Ishikawa (cell line): ENCODE data around the gene EYS.

Experiments used
- CEBPB ChIP-seq: IDR thresholded peaks from 2 replicates; pipeline ENCODE4 v1.6.1; 2012
- CREB1 ChIP-seq: IDR thresholded peaks from 2 replicates; pipeline ENCODE4 v1.6.1; 2012; ENCODE audit warnings: low read depth
- EGR1 ChIP-seq: IDR thresholded peaks from 2 replicates; pipeline ENCODE4 v1.6.1; 2012
- EP300 ChIP-seq: IDR thresholded peaks from 2 replicates; pipeline ENCODE4 v1.6.1; 2012; ENCODE audit warnings: borderline replicate concordance
- FOXM1 ChIP-seq: IDR thresholded peaks from 2 replicates; pipeline ENCODE4 v1.6.1; 2012; ENCODE audit warnings: low read depth, borderline replicate concordance
- NFIC ChIP-seq: IDR thresholded peaks from 2 replicates; pipeline ENCODE4 v1.6.1; 2012
- RAD21 ChIP-seq: IDR thresholded peaks from 2 replicates; pipeline ENCODE4 v1.6.1; 2012; ENCODE audit warnings: low read depth
- TAF1 ChIP-seq: IDR thresholded peaks from 2 replicates; pipeline ENCODE4 v1.6.1; 2012; ENCODE audit warnings: low read depth, mild to moderate bottlenecking
- TCF12 ChIP-seq: IDR thresholded peaks from 2 replicates; pipeline ENCODE4 v1.6.1; 2012; ENCODE audit warnings: low read depth
- TEAD4 ChIP-seq: IDR thresholded peaks from 2 replicates; pipeline ENCODE4 v1.6.1; 2012
- YY1 ChIP-seq: IDR thresholded peaks from 2 replicates; pipeline ENCODE4 v1.6.1; 2012; ENCODE audit warnings: low read depth
- ZBTB7A ChIP-seq: IDR thresholded peaks from 2 replicates; pipeline ENCODE4 v1.6.1; 2012; ENCODE audit warnings: low read depth
- TF ChIP-seq, protein P1 (sequence below): IDR thresholded peaks from 2 replicates; pipeline ENCODE4 v1.6.1; 2012
- TF ChIP-seq, protein P2 (sequence below): IDR thresholded peaks from 2 replicates; pipeline ENCODE4 v1.6.1; 2012
- TF ChIP-seq, protein P3 (sequence below): IDR thresholded peaks from 2 replicates; pipeline ENCODE4 v1.6.1; 2012; ENCODE audit warnings: low read depth, mild to moderate bottlenecking

Gene EYS

DNA sequence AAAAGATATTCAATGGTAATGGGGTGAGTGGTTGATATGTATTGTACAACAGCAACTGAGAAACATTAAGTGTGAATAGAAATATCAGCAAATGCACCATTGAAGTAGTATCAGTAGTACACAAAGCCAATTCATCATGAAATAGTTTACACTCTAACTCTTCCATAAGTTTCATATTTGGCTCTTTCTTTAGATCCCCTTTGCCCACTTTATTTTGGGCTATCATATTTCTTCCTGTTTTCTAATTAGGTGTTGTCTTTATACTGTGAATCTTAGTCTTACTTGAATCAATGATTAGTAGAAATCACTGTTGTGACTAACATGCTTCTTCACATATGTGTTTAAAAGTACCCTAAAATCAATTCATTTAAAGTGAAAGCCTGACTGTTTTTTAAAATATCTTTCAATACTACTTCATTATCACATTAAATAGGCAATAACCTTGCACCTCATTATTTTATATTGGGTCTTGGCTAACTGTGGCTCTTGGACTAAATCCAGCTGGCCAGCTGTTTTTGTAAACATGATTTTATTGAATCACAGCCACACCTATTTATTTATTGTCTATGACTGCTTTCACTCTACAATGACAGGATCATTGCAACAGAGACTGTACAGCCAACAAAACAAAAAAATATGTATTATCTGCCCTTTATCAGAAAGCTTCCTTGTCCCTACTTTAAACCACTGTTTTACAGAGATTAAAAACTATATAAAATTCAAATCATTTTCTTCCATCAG lies 38.9 kb downstream of the EYS start:
- TF ChIP-seq CEBPB (no peak), TAF1 (no peak), CREB1 (no peak), FOXM1 (no peak), NFIC (no peak), YY1 (no peak), TEAD4 (no peak), ZBTB7A (no peak), EGR1 (no peak), TCF12 (no peak), RAD21 (no peak)
- TF ChIP-seq, protein P1, sequence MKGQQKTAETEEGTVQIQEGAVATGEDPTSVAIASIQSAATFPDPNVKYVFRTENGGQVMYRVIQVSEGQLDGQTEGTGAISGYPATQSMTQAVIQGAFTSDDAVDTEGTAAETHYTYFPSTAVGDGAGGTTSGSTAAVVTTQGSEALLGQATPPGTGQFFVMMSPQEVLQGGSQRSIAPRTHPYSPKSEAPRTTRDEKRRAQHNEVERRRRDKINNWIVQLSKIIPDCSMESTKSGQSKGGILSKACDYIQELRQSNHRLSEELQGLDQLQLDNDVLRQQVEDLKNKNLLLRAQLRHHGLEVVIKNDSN = no peak
- TF ChIP-seq, protein P2, sequence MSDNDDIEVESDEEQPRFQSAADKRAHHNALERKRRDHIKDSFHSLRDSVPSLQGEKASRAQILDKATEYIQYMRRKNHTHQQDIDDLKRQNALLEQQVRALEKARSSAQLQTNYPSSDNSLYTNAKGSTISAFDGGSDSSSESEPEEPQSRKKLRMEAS = no peak
- TF ChIP-seq, protein P3, sequence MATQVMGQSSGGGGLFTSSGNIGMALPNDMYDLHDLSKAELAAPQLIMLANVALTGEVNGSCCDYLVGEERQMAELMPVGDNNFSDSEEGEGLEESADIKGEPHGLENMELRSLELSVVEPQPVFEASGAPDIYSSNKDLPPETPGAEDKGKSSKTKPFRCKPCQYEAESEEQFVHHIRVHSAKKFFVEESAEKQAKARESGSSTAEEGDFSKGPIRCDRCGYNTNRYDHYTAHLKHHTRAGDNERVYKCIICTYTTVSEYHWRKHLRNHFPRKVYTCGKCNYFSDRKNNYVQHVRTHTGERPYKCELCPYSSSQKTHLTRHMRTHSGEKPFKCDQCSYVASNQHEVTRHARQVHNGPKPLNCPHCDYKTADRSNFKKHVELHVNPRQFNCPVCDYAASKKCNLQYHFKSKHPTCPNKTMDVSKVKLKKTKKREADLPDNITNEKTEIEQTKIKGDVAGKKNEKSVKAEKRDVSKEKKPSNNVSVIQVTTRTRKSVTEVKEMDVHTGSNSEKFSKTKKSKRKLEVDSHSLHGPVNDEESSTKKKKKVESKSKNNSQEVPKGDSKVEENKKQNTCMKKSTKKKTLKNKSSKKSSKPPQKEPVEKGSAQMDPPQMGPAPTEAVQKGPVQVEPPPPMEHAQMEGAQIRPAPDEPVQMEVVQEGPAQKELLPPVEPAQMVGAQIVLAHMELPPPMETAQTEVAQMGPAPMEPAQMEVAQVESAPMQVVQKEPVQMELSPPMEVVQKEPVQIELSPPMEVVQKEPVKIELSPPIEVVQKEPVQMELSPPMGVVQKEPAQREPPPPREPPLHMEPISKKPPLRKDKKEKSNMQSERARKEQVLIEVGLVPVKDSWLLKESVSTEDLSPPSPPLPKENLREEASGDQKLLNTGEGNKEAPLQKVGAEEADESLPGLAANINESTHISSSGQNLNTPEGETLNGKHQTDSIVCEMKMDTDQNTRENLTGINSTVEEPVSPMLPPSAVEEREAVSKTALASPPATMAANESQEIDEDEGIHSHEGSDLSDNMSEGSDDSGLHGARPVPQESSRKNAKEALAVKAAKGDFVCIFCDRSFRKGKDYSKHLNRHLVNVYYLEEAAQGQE = no peak

DNA sequence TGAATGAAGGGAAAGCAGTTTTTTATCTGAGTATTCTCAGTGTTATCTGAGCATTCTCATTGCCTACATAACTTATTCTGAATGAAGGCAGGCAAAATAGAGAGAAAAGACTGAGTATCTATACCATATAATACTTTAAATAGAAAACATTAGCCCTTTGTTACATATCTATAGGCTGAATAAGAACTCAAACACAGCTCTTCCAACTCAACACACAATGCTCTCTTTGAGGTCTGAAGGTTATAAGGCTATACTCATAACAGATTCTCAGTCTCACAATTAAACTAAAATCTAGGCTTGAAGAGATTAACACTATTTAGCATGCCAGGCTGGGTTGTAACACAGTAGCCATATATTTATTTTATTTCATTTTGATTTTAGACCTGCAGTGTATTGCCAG lies 56.9 kb downstream of the EYS start:
- TF ChIP-seq, protein P2 = no peak
- TF ChIP-seq ZBTB7A (no peak), TAF1 (no peak), FOXM1 (no peak), CEBPB (no peak), RAD21 (no peak)
- TF ChIP-seq, protein P3 = no peak

DNA sequence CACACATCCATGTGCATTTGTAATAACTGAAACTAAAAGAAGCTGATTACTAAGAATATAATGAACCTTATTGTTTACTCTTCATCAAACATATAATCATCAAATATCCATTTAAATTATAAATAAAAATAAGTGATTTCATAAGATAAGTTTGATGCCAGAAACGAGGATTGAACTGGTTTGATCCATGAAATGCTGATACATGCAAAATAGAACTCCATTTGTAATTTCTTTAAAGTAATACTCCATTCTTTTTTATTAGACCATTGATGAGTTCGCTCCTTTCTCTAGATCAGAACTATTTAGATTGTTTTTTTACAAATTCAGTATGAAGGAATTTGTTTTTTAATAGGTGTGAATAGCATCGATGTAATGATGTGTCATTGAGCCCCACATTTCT lies 57.6 kb downstream of the EYS start:
- TF ChIP-seq, protein P2 = no peak
- TF ChIP-seq NFIC = no peak
- TF ChIP-seq EP300 = no peak
- TF ChIP-seq YY1 = no peak

DNA sequence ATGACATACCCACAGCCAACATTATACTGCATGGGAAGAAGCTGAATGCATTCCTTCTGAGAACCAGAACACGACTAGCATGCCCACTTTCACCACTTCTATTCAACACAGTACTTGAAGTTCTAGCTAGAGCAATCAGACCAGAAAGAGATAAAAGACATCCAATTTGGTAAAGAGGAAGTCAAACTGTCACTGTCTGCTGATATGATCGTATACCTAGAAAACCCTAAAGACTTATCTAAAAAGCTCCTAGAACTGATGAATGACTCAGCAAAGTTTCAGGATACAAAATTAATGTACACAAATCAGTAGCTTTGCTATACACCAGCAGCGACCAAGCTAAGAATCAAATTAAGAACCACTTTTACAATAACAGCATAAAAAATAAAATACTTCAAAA lies 60.5 kb downstream of the EYS start:
- no peak for TF ChIP-seq TEAD4
- TF ChIP-seq YY1 = no peak
- no peak for TF ChIP-seq NFIC
- TF ChIP-seq TCF12 = no peak
- TF ChIP-seq EGR1 = no peak
- TF ChIP-seq, protein P1 = no peak
- TF ChIP-seq RAD21 = no peak
- TF ChIP-seq, protein P2 = no peak
- TF ChIP-seq TAF1 = no peak
- TF ChIP-seq CEBPB = no peak
- TF ChIP-seq, protein P3 = no peak
- TF ChIP-seq EP300 = no peak
- TF ChIP-seq CREB1 = no peak
- no peak for TF ChIP-seq ZBTB7A
- no peak for TF ChIP-seq FOXM1
